Right ventricle myocardium superior (tissue), 1 donor: ENCODE results near the gene ST6GAL1. TPM values are rescaled to one million over a fixed set of nuclear protein-coding genes. Genes with fewer than 3 reads are reported as not detected.
A peak's percentile ranks its signal among the peaks of the same experiment; 100 is the strongest.
"Not testable (repeated sequence)": the region's sequence is repeated elsewhere in the genome, so short reads cannot be mapped to it uniquely, and the experiment has no call there.

Experiments used
- ATAC-seq: fragments of 200-7000 bp; cut with Tn5 transposase; one replicate; pipeline ENCODE4 v1.9.1; 2020; ENCODE audit warnings: mild to moderate bottlenecking; ENCODE audit not compliant: poor library complexity
- DNase-seq: peaks from one replicate; pipeline ENCODE4 v3.0.0-alpha.2; 2020
- intact Hi-C: fragments of 100-400 bp; cut with DNase I; formaldehyde crosslinking; loops from one replicate; pipeline ENCODE4 v1.11.2; 2022
- total RNA-seq: library from RNA; stranded (reverse); fragmentation: NEBNext Ultra II Directional; extraction: Animal tissue kit (Norgen Biotek cat#: 25700); gene quantifications from one replicate; pipeline ENCODE4 v1.2.1, GENCODE V29; 2021
- donor health status: DM: no; HTN: yes; CAD: no; lungs with severe emphysema.

Gene ST6GAL1
- total RNA-seq, 1 donor from 2014 or later = 67.4 TPM

DNA sequence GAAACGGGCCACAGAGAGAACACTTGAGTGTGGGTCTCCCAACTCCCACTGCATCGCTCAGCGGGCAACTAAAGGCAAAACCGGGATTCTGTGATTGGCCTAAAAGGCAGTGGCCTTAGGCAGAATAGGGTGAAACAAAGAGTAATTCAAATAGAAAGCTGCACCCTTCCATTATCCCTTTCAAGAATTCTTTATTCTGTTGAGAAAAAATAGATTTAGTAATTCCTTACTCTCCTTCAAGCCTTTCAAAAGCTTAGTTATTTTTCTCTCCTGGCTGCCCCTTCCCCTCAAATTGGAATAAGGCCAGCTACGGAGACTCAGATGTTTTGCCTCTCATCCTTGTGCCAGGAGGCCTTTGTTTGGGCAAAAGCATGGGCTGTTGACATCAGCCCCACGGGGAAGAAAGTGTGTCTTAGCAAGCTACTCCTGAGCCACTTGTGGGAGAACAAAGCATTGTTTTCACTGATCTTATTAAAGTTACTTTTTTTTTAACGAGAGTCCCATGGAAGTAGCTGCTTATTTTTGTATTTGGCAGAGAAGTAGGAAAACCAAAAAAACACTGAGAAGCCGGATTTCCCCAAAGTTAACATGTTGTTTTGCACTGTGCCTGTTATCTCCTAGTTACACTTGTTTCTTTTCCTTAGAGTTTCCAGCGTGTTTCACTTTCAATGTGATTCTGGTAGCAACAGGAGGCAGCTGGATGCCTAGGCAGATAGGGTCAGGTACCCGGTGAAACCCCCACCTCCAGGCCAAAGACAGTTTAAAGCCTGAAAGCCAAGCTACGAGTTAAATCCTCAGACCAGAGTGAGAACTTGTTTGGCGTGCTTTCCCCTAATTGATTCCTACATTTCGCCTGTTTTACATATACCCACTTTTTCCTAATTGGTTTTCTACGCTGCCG is 2.2 kb downstream of the ST6GAL1 start:
- intact Hi-C loops = loop anchor here (5.0 kb wide), 1 partner anchor 45 kb away; no protein-coding TSS in a partner anchor
- ATAC-seq (no peak), DNase-seq (no peak)

DNA sequence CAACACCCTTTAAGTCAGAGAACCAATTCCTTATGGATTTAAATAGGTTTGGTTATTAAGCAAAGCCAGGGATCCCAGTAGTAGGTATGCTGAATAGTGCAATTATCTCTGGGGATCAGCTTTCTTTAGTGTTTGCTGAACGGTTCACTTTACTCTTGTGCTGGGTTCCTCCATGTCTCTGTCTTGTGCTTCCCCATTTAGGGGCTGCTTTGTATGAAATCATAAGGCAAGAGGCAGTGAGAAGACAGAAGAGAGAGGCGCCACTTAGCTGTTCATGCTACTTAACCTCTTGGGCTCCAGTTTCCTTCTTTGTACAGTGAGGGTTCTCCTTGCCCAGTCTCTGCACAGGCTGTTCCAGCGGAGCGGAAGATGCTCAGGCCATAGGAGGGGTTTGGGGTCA is 3.5 kb downstream of the ST6GAL1 start:
- ATAC-seq = no peak
- intact Hi-C loops = loop anchor here (5.0 kb wide), 1 partner anchor 43 kb away; no protein-coding TSS in a partner anchor
- DNase-seq = no peak

DNA sequence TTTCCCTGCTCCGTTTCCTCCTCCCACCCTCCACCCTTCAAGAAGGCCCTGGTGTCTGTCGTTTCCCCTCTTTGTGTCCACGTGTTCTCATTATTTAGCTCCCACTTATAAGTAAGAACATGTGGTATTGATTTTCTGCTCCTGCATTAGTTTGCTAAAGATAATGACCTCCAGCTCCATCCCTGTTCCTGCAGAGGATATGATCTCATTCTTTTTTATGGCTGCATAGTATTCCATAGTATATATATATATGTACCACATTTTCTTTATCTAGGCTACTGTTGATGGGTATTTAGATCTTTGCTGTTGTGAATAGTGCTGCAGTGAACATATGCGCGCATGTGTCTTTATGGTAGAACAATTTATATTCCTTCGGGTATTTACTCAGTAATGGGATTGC is 4.8 kb downstream of the ST6GAL1 start:
- no peak for DNase-seq
- ATAC-seq = no peak
- intact Hi-C loops = no loop called here

DNA sequence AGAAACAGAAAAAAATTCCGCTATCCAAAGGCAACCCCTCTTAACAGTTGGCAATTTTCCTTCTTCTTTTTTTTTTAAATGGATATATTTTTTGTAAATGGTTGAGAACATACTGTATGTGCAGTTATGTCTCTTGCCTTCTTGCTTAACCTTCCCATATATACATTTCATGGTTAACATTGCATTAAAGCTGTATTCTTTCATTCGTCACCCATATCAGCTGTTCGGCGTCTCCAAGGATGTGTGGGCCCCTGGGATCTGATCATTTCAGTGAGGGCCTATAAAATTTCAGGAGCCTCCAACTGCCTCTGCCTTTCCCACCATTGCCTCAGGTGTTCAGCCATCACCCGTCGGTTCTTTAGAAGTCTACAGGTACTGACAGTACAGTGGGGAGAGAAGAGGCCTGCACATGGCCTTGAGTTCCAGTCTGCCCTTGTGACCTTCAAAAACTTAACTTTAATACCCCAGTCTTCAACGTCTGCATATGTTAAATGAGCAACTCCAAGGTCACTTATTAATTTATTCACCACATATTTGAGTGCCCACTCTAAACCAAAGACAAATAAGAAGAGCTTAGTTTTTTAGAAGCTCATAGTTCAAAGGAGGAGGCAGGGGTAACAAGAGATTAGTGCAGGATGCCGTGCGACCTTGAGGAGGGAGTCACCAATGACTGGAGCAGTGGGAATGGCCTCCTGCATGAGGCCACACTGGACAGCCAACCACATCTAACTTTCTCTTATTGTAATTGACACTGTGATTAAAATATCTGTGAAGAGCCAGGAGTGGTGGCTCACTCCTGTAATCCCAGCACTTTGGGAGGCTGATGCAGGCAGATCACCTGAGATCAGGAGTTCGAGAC is 6.9 kb downstream of the ST6GAL1 start:
- ATAC-seq (no peak), DNase-seq (no peak)
- intact Hi-C loops = no loop called here

DNA sequence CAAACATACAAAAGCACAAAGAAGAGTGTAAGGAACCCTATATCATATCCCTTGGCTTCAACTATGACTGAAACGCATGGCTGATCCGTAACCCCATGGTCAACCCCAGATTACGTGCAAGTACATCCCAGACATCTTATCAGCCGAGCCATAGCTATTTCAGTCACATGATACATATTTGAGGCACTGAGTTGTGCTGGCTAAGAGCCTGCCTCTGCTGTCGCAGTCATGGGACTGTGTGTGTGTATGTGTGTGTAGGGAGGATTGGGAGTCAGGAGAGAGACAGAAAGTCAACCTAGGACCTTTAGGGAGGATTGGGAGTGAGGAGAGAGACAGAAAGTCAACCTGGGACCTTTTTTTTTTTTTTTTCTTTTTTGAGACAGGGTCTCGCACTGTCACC is 8.4 kb downstream of the ST6GAL1 start:
- intact Hi-C loops = no loop called here
- ATAC-seq (peak; percentile 76), DNase-seq (peak; percentile 57)

DNA sequence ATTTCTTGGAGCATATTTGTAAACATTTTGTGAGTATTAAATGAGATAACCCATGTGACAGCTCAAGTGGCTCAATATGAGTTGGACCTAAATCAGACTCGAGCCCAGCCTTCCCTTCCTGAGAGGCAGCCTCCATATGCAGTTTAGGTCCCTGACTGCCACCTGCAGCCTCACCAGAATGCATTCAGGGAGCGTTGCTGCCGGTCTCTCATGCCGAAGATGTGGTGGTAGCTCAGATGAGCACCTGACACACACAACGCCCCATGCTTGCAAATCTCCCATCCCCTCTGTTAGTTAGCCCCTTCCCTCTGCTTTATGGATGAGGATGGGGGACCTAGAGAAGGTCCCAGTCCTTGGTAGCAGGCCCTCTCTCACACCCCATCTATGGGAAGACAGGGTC is 9.2 kb downstream of the ST6GAL1 start:
- DNase-seq = no peak
- ATAC-seq = no peak
- intact Hi-C loops = no loop called here

DNA sequence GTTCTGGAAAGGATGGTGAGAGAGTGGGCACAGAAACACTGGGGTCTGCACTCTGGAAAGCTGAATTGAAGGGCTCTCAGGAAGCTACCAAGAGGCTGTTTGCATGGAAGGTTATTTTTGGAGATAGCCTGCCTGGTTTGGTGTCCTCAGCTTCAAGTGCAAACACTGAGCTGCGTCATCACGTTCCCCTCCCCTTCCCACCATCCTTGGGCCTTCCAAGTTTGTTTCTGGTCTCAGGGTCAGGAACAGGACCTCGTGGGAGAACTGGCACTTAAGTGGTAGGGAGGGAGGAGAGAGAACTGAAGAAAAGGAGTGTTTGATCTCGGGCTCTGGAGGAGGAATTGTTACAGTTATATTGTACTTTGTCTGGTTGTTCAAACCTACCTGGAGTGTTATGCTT is 10.6 kb downstream of the ST6GAL1 start:
- peak; percentile 84 for ATAC-seq
- intact Hi-C loops = no loop called here
- DNase-seq = peak; percentile 66

DNA sequence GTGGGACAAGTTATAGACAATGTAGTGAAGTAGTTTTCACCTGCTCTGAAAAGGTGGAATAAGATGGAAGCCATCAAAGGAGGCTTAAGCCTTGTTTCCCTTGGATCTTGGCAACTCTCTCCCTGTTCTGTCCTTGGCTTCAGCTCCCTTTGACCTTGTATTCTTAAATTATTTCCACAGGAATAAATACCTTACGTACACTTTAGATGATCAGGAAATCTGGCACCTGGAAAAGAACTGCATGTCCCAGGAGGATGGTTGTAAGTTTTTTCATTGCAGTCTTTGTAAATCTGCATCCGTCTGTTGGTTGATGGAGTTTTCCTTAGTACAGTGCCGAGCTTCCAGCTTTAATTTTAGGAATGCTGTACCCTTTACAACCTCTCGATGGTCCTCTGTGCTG is 11.8 kb downstream of the ST6GAL1 start:
- ATAC-seq (peak; percentile 19), DNase-seq (no peak)
- intact Hi-C loops = no loop called here

DNA sequence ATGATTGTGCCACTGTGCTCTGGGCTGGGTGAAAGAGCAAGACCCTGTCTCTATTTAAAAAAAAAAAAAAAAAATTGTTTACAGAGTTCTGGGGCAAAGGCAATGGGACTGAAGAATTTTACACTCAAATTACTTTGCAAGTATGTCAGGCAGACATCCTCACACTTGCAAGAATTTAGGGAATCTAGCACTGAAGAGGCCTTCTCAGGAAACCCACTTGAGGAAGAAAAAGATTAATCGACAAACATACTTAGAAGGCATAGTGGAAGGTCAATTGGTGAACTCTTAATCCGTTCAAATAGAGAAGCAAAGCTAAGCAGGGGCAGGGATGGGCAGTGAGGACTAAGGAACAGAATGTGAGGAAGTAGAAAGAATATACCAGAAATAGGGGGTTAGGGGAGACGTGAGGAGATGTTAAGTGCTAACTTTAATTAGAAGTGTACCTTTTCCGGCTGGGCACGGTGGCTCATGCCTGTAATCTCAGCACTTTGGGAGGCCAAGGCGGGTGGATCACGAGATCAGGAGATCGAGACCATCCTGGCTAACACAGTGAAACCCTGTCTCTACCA is 15.0 kb downstream of the ST6GAL1 start:
- intact Hi-C loops = no loop called here
- no peak for ATAC-seq

DNA sequence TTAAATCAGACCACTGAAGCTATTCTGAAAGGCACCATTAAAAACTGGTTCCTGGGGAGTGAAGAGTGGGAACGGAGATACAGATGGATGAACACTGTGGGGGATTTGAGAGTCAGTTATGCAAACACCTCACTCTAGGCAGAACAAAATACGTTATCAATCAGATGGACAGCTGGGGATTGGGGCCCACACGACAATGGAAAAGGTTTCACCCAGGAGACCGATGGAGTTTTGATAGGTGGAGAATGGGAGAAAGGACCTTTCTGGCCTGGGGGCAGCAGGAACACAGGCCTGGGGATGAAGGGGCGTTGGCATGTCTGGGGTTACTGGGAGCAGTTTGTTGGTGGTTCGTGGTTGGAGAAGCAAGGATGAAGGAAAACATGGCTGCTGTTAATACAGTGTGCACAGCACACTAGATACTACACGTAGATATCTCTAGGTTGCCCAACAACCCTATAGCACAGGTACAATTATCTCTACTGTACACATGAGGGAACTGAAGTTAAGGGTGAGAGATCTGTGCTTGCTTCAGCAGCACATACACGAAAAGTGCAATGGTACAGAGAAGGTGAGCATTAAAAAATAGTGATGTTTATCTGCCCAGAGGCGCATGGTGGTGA is 16.5 kb downstream of the ST6GAL1 start:
- intact Hi-C loops = no loop called here
- no peak for ATAC-seq
- no peak for DNase-seq

More for the DNA sequence above, 15.0 kb downstream of the ST6GAL1 start:
- DNase-seq = no peak

DNA sequence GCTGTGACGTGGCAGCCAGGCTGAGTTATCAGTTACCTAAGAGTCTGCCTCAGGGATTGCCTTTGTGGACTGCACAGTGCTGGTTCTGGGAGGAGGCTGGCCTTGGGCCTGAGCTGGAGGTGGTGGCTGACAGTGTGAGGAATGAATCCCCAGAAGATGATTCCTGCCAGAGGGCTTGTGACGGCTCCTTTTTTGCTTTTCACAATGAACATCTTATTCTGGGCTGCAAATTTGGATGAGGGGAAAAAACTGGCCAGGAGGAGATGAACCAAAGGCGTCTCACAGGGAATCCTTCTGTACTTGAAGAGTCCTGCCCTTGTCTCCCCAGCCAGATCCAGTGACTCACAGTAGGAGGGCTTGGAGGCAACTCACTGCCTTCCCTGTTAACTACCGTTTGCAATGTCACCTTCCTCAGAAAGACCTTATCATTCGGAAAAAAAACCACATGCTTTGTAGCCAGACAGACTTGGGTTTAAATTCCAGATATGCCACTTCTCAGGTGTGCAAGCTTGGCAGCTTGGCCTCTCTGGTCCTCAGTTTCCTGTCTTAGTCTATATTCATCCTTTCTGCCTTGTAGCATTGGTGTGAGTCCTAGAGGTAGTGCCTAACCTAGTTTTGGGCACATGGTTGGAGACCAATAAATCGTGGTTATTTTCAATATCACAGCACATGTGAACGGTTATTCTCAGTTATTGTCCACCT is 19.1 kb downstream of the ST6GAL1 start:
- peak; percentile 61 for DNase-seq
- intact Hi-C loops = no loop called here
- peak; percentile 51 for ATAC-seq

DNA sequence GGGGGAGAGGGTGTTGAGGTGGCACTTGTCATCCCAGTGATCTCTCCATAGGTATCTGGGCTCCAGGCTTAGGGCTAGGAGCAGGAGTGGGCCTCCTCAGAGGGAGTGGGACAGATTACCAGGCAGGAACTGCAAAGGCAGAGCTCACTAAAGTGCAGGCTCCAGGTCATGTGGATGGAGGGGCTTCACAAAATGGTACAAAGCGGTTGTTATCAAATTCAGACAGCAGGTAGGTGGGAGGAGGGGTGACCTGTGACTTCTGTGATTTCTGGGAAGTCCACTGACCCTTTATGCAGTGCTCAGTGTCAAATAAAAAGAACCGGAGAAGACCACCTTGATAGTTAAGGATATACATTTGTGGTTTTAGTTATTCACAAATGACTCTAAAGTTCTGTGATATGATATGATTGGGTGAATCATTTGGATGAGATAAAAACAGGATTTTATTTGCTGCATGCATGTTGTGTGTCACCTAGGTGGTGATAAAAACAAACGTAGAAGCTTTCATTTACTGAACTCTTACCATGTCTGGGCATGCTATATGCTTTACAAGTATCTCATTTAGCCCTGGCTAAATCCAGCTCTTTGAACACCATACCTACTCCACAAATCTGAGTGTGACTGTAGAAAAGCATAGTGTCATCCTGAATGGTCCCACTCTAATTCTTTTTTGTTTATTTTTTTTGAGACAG is 20.2 kb downstream of the ST6GAL1 start:
- no peak for DNase-seq
- no peak for ATAC-seq
- intact Hi-C loops = no loop called here

DNA sequence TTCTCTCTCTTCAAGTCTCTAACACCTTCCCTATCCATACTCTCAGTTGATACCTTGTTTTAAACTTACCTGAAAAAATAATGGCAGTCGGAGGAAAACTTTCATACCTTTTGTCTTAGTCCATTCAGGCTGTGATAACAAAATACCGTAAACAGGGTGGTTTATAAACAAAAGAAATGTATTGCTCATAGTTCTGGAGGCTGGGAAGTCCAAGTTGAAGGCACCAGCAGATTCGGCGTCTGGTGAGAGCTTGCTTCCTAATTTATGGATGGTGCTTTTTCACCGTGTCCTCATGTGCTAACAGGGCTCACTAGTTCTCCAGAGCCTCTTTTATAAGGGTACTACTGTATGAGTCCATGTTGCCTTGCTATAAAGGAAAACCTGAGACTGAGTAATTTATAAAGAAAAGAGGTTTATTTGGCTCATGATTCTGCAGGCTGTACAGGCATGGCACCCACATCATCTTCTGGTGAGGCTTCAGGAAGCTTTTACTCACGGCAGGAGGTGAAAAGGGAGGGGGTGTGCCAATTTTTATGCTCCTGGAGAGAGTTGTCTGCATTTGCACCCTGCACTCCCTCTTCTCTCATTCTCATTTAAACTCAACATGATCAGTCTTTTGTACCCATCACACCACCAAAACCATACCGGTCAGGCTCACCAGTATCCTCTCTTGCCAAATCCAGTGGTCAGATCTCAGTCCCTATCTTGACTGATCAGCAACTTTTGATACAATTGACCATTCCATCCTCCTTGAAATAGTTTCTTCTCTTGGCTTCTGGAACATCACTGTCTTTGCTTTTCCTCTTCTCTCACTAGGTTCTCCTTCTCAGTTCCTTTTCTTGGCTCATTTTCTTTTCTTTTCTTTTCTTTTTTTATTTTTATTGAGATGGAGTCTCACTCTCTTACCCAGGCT is 21.6 kb downstream of the ST6GAL1 start:
- ATAC-seq = no peak
- DNase-seq = no peak
- intact Hi-C loops = no loop called here

DNA sequence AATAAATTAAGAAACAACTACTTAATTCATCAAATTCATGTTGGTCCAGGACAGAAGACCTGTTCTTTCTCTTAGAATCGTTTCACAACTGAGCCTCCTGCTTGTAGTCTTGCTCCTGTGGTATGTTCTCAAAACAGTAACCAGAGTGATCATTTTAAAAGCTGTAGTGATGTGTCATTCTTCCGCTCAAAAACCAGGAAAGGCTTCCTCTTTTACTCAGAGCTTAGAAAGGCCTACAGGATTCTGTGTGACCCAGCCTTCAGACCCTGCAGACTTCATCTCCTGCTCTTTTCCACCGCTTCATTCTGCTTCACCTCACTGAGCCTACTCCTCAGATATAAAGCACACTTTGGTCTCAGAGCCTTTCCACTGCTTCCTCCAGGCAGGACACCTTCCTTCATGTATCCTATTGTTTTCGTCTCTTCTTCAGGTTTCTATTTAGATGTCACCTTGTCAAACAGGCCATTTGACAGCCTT is 22.7 kb downstream of the ST6GAL1 start:
- DNase-seq (no peak), ATAC-seq (peak; percentile 7)
- intact Hi-C loops = no loop called here

DNA sequence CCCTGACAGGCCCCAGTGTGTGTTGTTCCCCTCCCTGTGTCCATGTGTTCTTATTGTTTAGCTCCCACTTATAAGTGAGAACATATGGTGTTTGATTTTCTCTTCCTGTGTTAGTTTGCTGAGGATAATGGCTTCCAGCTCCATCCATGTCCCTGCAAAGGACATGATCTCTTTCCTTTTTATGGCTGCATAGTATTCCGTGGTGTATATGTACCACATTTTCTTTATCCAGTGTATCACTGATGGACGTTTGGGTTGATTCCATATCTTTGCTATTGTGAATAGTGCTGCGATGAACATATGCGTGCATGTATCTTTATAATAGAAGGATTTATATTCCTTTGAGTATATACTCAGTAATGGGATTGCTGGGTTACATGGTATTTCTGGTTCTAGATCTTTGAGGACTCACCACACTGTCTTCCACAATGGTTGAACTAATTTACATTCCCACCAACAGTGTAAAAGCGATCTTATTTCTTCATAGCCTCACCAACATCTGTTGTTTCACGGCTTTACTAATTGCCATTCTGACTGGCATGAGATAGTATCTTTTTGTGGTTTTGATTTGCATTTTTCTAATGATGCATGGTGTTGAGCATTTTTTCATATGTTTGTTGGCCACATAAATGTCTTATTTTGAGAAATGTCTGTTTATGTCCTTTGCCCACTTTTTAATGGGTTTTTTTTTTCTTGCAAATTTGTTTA is 23.8 kb downstream of the ST6GAL1 start:
- intact Hi-C loops = not testable (repeated sequence)

More for the DNA sequence above, 23.8 kb downstream of the ST6GAL1 start:
- ATAC-seq, DNase-seq: not testable (repeated sequence)
